GM18873 (cell line): ENCODE measurements around the gene GJA8.
"Not testable (repeated sequence)": the region's sequence is repeated elsewhere in the genome, so short reads cannot be mapped to it uniquely, and the experiment has no call there.

Experiments used
- ATAC-seq: cut with Tn5 transposase; IDR thresholded peaks from one replicate; pipeline ENCODE4 v1.9.1; 2021; ENCODE audit warnings: mild to moderate bottlenecking, moderate library complexity, moderate number of reproducible peaks; ENCODE audit not compliant: unreplicated experiment, low FRiP score

The GJA8 gene

GRCh38 chr1:147902253-147902845 lies at the start of gene GJA8:
Gene GJA8, plus strand, starts transcription at chr1:147902795. Its CDS starts 5,161 bp downstream, at chr1:147907956.
- ATAC-seq, result no peak

GRCh38 chr1:147853391-147853790 lies 49.2 kb upstream of the GJA8 start:
- ATAC-seq, result no peak

GRCh38 chr1:147854989-147855388 lies 47.6 kb upstream of the GJA8 start:
- ATAC-seq, result not testable (repeated sequence)

GRCh38 chr1:147855996-147856395 lies 46.6 kb upstream of the GJA8 start:
- ATAC-seq, result not testable (repeated sequence)

GRCh38 chr1:147867204-147867603 lies 35.4 kb upstream of the GJA8 start:
- not testable (repeated sequence) for ATAC-seq

GRCh38 chr1:147878022-147878421 lies 24.6 kb upstream of the GJA8 start:
- ATAC-seq, result no peak

- ATAC-seq, result no peak
These were observed 22.7 kb upstream of the GJA8 start for GRCh38 chr1:147879911-147880310.

- ATAC-seq, result no peak
These were observed 20.1 kb upstream of the GJA8 start for GRCh38 chr1:147882535-147882934.

- no peak for ATAC-seq
These were observed 12.3 kb upstream of the GJA8 start for GRCh38 chr1:147890177-147890790.

GRCh38 chr1:147891088-147891487 lies 11.5 kb upstream of the GJA8 start:
- no peak for ATAC-seq

GRCh38 chr1:147892216-147892615 lies 10.4 kb upstream of the GJA8 start:
- no peak for ATAC-seq

GRCh38 chr1:147892731-147893214 lies 9.8 kb upstream of the GJA8 start:
- no peak for ATAC-seq

GRCh38 chr1:147895123-147895522 lies 7.5 kb upstream of the GJA8 start:
- no peak for ATAC-seq

GRCh38 chr1:147897029-147897752 lies 5.4 kb upstream of the GJA8 start:
- no peak for ATAC-seq

- ATAC-seq, result no peak
These were observed 4.8 kb upstream of the GJA8 start for GRCh38 chr1:147897789-147898188.

- no peak for ATAC-seq
These were observed 2.1 kb downstream of the GJA8 start for GRCh38 chr1:147904726-147905125.

GRCh38 chr1:147907786-147908509 lies 5.4 kb downstream of the GJA8 start:
- ATAC-seq, result no peak

GRCh38 chr1:147912553-147912952 lies 10.0 kb downstream of the GJA8 start:
- ATAC-seq, result no peak

GRCh38 chr1:147913362-147913942 lies 10.9 kb downstream of the GJA8 start:
- ATAC-seq, result no peak

GRCh38 chr1:147919896-147920295 lies 17.3 kb downstream of the GJA8 start:
- no peak for ATAC-seq

GRCh38 chr1:147924813-147925212 lies 22.2 kb downstream of the GJA8 start:
- no peak for ATAC-seq
